Mesendoderm (in vitro differentiated cells): ENCODE results near the gene SRSF7.

Source experiments
- DNase-seq: peaks from one replicate; pipeline ENCODE4 v3.0.0; 2013
- H2AK5ac ChIP-seq: 2 replicates; pipeline ENCODE4 v1.6.1; 2013; ENCODE audit warnings: low read length, inconsistent platforms
- H2BK120ac ChIP-seq: 2 replicates; pipeline ENCODE4 v1.6.1; 2013; ENCODE audit warnings: low read depth, mild to moderate bottlenecking, low read length, moderate library complexity, mixed read lengths
- H2BK15ac ChIP-seq: replicated peaks from 2 replicates; pipeline ENCODE4 v1.6.1; 2013; ENCODE audit warnings: low read depth, mild to moderate bottlenecking, moderate library complexity
- H2BK5ac ChIP-seq: 2 replicates; pipeline ENCODE4 v1.6.1; 2013; ENCODE audit warnings: low read length, inconsistent platforms
- H3K18ac ChIP-seq: 2 replicates; pipeline ENCODE4 v1.6.1; 2013; ENCODE audit warnings: mild to moderate bottlenecking, low read length, mixed read lengths
- H3K23ac ChIP-seq: one replicate; pipeline ENCODE4 v1.6.1; 2013; ENCODE audit warnings: low read length
- H3K27ac ChIP-seq: 2 replicates; pipeline ENCODE4 v1.5.1; 2013; ENCODE audit warnings: low read depth, mild to moderate bottlenecking, inconsistent platforms, low read length, moderate library complexity
- H3K27me3 ChIP-seq: 2 replicates; pipeline ENCODE4 v1.6.1; 2013; ENCODE audit warnings: low read length, control low read depth, mild to moderate bottlenecking, inconsistent platforms; ENCODE audit not compliant: insufficient read depth, poor library complexity
- H3K36me3 ChIP-seq: 2 replicates; pipeline ENCODE4 v1.6.1; 2013; ENCODE audit warnings: low read length, inconsistent platforms; ENCODE audit not compliant: control insufficient read depth, insufficient read depth
- H3K4ac ChIP-seq: one replicate; pipeline ENCODE4 v1.6.1; 2013; ENCODE audit warnings: low read depth, mild to moderate bottlenecking, low read length, moderate library complexity
- H3K4me1 ChIP-seq: 2 replicates; pipeline ENCODE4 v1.6.1; 2013; ENCODE audit warnings: low read depth, low read length, inconsistent platforms; ENCODE audit not compliant: control insufficient read depth
- H3K4me2 ChIP-seq: 2 replicates; pipeline ENCODE4 v1.6.1; 2013; ENCODE audit warnings: low read length
- H3K4me3 ChIP-seq: 2 replicates; pipeline ENCODE4 v1.5.1; 2013; ENCODE audit warnings: mild to moderate bottlenecking, low read length
- H3K56ac ChIP-seq: one replicate; pipeline ENCODE4 v1.6.1; 2013; ENCODE audit warnings: low read length
- H3K79me1 ChIP-seq: 2 replicates; pipeline ENCODE4 v1.6.1; 2013; ENCODE audit warnings: low read length, inconsistent platforms
- H3K79me2 ChIP-seq: 2 replicates; pipeline ENCODE4 v1.6.1; 2013; ENCODE audit warnings: mild to moderate bottlenecking, low read length; ENCODE audit not compliant: control insufficient read depth, insufficient read depth
- H3K9ac ChIP-seq: 2 replicates; pipeline ENCODE4 v1.6.1; 2013; ENCODE audit warnings: low read length, inconsistent platforms
- H4K5ac ChIP-seq: one replicate; pipeline ENCODE4 v1.6.1; 2013; ENCODE audit warnings: low read length
- H4K8ac ChIP-seq: one replicate; pipeline ENCODE4 v1.6.1; 2013; ENCODE audit warnings: low read depth, mild to moderate bottlenecking, control low read depth, low read length, moderate library complexity
- WGBS: extraction: QIAGEN DNeasy Blood & Tissue Kit; methylation state at CpG from one replicate; pipeline ENCODE4 v1.1.7; 2013; ENCODE audit warnings: low lambda C conversion rate, missing lambda C conversion rate; ENCODE audit not compliant: insufficient coverage; ENCODE audit errors: extremely low coverage; 5-methylcytosine and 5-hydroxymethylcytosine counted together

SRSF7 gene

GRCh38 chr2:38783586-38783985 is 32.4 kb upstream of the SRSF7 start:
- no peak overlapping the region for H3K4me2 ChIP-seq
- H3K23ac ChIP-seq = no peak overlapping the region
- no peaks in the 10 kb centered on the region for H3K36me3 ChIP-seq
- no peak overlapping the region for H3K4me3 ChIP-seq
- H2BK5ac ChIP-seq = no peak overlapping the region
- no peak overlapping the region for H3K9ac ChIP-seq
- no peak overlapping the region for H2AK5ac ChIP-seq
- H2BK120ac ChIP-seq = no peak overlapping the region
- no peak overlapping the region for H3K56ac ChIP-seq
- H2BK15ac ChIP-seq = no peak overlapping the region
- no peaks in the 10 kb centered on the region for H3K79me2 ChIP-seq
- H3K27me3 ChIP-seq = no peaks in the 10 kb centered on the region
- no peak for DNase-seq
- no peak overlapping the region for H3K4ac ChIP-seq
- no peak overlapping the region for H4K5ac ChIP-seq
- no peaks in the 10 kb centered on the region for H3K79me1 ChIP-seq
- H3K18ac ChIP-seq = no peak overlapping the region
- H4K8ac ChIP-seq = no peak overlapping the region
- H3K27ac ChIP-seq = no peak overlapping the region
- no peaks in the 10 kb centered on the region for H3K4me1 ChIP-seq

GRCh38 chr2:38778687-38779082 is 27.5 kb upstream of the SRSF7 start:
- no CpG with 5 or more reads among the region's 8 CpGs for WGBS

DNA sequence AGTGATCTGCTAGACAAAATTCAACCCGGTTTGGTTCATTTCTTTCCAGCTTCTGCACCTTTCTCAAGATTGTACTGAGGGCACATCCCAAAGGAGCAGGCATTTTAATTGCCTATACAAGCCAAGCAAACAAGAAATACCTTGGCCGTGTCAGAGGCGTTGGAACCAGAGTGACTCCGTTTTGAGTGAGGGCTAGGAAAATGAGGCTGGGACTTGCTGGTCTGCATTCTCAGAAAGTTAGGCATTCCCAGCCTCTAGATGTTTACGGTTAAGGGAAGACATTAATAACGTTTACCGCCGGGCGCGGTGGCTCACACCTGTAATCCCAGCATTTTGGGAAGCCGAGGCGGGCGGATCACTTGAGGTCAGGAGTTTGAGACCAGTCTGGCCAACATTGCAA is 25.4 kb upstream of the SRSF7 start:
- peaks cover 2% of the 10 kb centered on the region for H3K79me1 ChIP-seq
- H3K4me3 ChIP-seq = no peak overlapping the region
- H2AK5ac ChIP-seq = no peak overlapping the region
- H3K18ac ChIP-seq = no peak overlapping the region
- H3K27ac ChIP-seq = no peak overlapping the region
- no peaks in the 10 kb centered on the region for H3K27me3 ChIP-seq
- no peaks in the 10 kb centered on the region for H3K36me3 ChIP-seq
- H4K8ac ChIP-seq = no peak overlapping the region
- H4K5ac ChIP-seq = no peak overlapping the region
- DNase-seq = no peak
- H2BK15ac ChIP-seq = no peak overlapping the region
- H3K23ac ChIP-seq = no peak overlapping the region
- no peak overlapping the region for H3K9ac ChIP-seq
- no peaks in the 10 kb centered on the region for H3K79me2 ChIP-seq
- H3K4me2 ChIP-seq = no peak overlapping the region
- WGBS = no CpG with 5 or more reads among the region's 13 CpGs
- H3K4me1 ChIP-seq = no peaks in the 10 kb centered on the region
- H3K56ac ChIP-seq = no peak overlapping the region
- no peak overlapping the region for H2BK5ac ChIP-seq
- no peak overlapping the region for H2BK120ac ChIP-seq
- H3K4ac ChIP-seq = no peak overlapping the region

More at GRCh38 chr2:38778687-38779082, 27.5 kb upstream of the SRSF7 start:
- Histone ChIP-seq H3K36me3 (no peaks in the 10 kb centered on the region), H2BK15ac (no peak overlapping the region), H3K4me3 (peak overlapping the region; percentile 77), H3K79me2 (no peaks in the 10 kb centered on the region), H2AK5ac (no peak overlapping the region), H3K23ac (no peak overlapping the region), H3K79me1 (peaks cover 2% of the 10 kb centered on the region), H3K4me1 (no peaks in the 10 kb centered on the region), H3K18ac (no peak overlapping the region), H3K27ac (no peak overlapping the region), H3K9ac (peak overlapping the region; percentile 85), H2BK120ac (no peak overlapping the region), H4K5ac (no peak overlapping the region), H3K27me3 (no peaks in the 10 kb centered on the region), H2BK5ac (no peak overlapping the region), H3K4me2 (peak overlapping the region; percentile 72), H3K56ac (peak overlapping the region; percentile 79), H4K8ac (no peak overlapping the region), H3K4ac (no peak overlapping the region)
- no peak for DNase-seq

DNA sequence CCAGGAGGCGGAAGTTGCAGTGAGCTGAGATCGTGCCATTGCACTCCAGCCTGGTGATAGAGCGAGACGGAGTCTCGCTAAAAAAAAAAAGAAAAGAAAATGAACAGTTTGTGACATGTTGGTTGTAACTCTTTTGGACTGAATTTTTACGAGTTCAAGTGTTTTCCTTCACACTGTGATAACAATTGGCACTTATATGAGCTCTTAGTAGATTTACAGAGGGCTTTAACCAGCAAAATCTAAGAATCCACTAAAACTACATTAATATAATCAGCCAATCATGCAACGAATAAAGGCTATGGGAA is 24.7 kb upstream of the SRSF7 start:
- no peak overlapping the region for H3K56ac ChIP-seq
- no peaks in the 10 kb centered on the region for H3K36me3 ChIP-seq
- no peak for DNase-seq
- no CpG with 5 or more reads among the region's 7 CpGs for WGBS
- no peak overlapping the region for H3K27ac ChIP-seq
- H2AK5ac ChIP-seq = no peak overlapping the region
- H2BK5ac ChIP-seq = no peak overlapping the region
- H3K79me1 ChIP-seq = peaks cover 2% of the 10 kb centered on the region
- H3K27me3 ChIP-seq = no peaks in the 10 kb centered on the region
- H3K4me1 ChIP-seq = no peaks in the 10 kb centered on the region
- H3K18ac ChIP-seq = no peak overlapping the region
- H3K4me2 ChIP-seq = no peak overlapping the region
- no peak overlapping the region for H4K5ac ChIP-seq
- no peak overlapping the region for H3K9ac ChIP-seq
- H3K79me2 ChIP-seq = no peaks in the 10 kb centered on the region
- H4K8ac ChIP-seq = no peak overlapping the region
- H3K23ac ChIP-seq = no peak overlapping the region
- no peak overlapping the region for H2BK15ac ChIP-seq
- H3K4me3 ChIP-seq = no peak overlapping the region
- H2BK120ac ChIP-seq = no peak overlapping the region
- H3K4ac ChIP-seq = no peak overlapping the region

GRCh38 chr2:38775097-38775920 is 24.1 kb upstream of the SRSF7 start:
- H2BK5ac ChIP-seq = no peak overlapping the region
- WGBS = no CpG with 5 or more reads among the region's 17 CpGs
- no peak overlapping the region for H2BK120ac ChIP-seq
- H3K4me3 ChIP-seq = no peak overlapping the region
- H3K9ac ChIP-seq = no peak overlapping the region
- no peak overlapping the region for H4K5ac ChIP-seq
- no peak overlapping the region for H4K8ac ChIP-seq
- H3K36me3 ChIP-seq = no peaks in the 10 kb centered on the region
- no peak overlapping the region for H3K56ac ChIP-seq
- no peak overlapping the region for H2AK5ac ChIP-seq
- H3K18ac ChIP-seq = no peak overlapping the region
- no peaks in the 10 kb centered on the region for H3K79me2 ChIP-seq
- H3K4me1 ChIP-seq = no peaks in the 10 kb centered on the region
- H3K4me2 ChIP-seq = no peak overlapping the region
- H3K79me1 ChIP-seq = peaks cover 2% of the 10 kb centered on the region
- no peak for DNase-seq
- no peak overlapping the region for H3K23ac ChIP-seq
- H3K4ac ChIP-seq = no peak overlapping the region
- H2BK15ac ChIP-seq = no peak overlapping the region
- no peak overlapping the region for H3K27ac ChIP-seq
- H3K27me3 ChIP-seq = no peaks in the 10 kb centered on the region

GRCh38 chr2:38771632-38772031 is 20.5 kb upstream of the SRSF7 start:
- H3K4me2 ChIP-seq = no peak overlapping the region
- no peak overlapping the region for H4K5ac ChIP-seq
- no peaks in the 10 kb centered on the region for H3K36me3 ChIP-seq
- no peak overlapping the region for H3K27ac ChIP-seq
- H2BK5ac ChIP-seq = no peak overlapping the region
- no peak for DNase-seq
- H3K27me3 ChIP-seq = no peaks in the 10 kb centered on the region
- no CpG with 5 or more reads among the region's 5 CpGs for WGBS
- H3K18ac ChIP-seq = no peak overlapping the region
- no peaks in the 10 kb centered on the region for H3K79me1 ChIP-seq
- H3K4me3 ChIP-seq = no peak overlapping the region
- H3K4me1 ChIP-seq = no peaks in the 10 kb centered on the region
- H2BK15ac ChIP-seq = no peak overlapping the region
- no peak overlapping the region for H3K9ac ChIP-seq
- no peak overlapping the region for H3K4ac ChIP-seq
- no peak overlapping the region for H2AK5ac ChIP-seq
- H3K23ac ChIP-seq = no peak overlapping the region
- no peaks in the 10 kb centered on the region for H3K79me2 ChIP-seq
- no peak overlapping the region for H3K56ac ChIP-seq
- H2BK120ac ChIP-seq = no peak overlapping the region
- H4K8ac ChIP-seq = no peak overlapping the region
